ENCODE results near the gene HOXB4.

HOXB4 gene

DNA sequence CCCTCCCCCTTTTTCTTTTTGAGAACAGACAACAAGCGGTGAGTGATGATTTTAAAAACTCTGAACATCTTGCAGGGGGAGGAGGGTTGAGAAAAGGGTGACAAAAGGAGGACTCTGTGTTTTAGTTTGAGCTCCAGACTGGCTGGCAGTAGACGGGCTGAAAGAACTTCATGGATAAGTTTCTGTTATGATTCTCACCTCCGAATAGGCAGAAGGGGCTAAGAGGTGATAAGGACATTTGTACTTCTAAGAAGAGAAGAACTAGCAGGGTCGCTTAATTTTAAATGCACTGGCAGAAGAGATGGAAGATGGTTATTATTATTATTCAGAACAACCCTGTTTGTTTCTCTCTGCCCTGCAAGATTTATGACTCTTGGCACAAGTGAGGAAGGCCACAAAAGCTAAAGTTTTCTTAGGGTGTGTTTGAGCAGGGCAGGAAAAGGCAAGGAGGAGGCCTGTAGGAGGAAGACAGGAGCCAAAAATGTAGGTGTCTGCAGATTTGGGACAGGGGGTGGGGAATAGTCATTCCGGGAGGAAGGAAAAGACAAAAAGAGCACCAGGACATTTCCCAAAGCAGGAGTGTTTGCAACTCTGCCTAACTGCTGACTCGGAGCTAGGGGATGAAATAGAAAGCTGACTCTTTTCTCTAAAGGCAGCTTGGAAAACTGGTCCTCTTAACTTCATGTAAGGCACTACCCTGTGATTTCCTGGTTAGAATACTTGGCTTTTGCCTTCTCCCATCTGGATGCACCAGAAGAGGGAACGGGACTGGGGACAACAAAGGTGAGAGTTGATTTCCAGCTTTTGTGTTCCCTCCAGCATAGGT is 21.4 kb downstream of the HOXB4 start:
- TF ChIP-seq, protein P1, sequence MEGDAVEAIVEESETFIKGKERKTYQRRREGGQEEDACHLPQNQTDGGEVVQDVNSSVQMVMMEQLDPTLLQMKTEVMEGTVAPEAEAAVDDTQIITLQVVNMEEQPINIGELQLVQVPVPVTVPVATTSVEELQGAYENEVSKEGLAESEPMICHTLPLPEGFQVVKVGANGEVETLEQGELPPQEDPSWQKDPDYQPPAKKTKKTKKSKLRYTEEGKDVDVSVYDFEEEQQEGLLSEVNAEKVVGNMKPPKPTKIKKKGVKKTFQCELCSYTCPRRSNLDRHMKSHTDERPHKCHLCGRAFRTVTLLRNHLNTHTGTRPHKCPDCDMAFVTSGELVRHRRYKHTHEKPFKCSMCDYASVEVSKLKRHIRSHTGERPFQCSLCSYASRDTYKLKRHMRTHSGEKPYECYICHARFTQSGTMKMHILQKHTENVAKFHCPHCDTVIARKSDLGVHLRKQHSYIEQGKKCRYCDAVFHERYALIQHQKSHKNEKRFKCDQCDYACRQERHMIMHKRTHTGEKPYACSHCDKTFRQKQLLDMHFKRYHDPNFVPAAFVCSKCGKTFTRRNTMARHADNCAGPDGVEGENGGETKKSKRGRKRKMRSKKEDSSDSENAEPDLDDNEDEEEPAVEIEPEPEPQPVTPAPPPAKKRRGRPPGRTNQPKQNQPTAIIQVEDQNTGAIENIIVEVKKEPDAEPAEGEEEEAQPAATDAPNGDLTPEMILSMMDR (IDR thresholded peaks at IDR 0.05; ENCODE audit: insufficient read depth, low read length, poor library complexity, severe bottlenecking) = no peak
- no peak for DNase-seq (ENCODE audit: extremely low read depth, insufficient read length)
- no peaks in the 10 kb centered on the region for H3K36me3 ChIP-seq (ENCODE audit: control insufficient read depth, insufficient read depth, low read length)
- no peaks in the 10 kb centered on the region for H3K27me3 ChIP-seq (replicated peaks; ENCODE audit: control insufficient read depth, insufficient read depth, low read length)
- no peak overlapping the region for H3K4me3 ChIP-seq (replicated peaks; ENCODE audit: low read depth, low read length)

DNA sequence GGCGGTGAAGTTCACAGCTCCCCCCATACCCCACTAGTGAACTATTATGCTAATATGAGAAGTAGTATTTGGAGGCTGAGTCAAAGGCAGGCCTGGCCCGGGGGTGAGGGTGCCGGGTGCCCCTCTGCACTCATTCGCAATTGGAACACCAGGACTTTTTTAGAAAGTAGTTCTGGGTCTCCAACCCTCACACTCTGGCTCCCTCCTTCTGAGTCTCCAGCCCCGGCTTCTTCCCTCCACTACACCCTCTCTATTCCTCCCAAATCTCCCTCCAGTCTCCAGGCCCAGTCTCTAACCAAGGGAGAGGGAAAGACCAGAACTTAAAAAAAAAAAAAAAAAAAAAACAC is 21.9 kb downstream of the HOXB4 start:
- Histone ChIP-seq H3K36me3 (ENCODE audit: control insufficient read depth, insufficient read depth, low read length) (no peaks in the 10 kb centered on the region), H3K4me3 (replicated peaks; ENCODE audit: low read depth, low read length) (no peak overlapping the region), H3K27me3 (replicated peaks; ENCODE audit: control insufficient read depth, insufficient read depth, low read length) (no peaks in the 10 kb centered on the region)
- TF ChIP-seq, protein P1 (IDR thresholded peaks at IDR 0.05; ENCODE audit: insufficient read depth, low read length, poor library complexity, severe bottlenecking) = no peak
- no peak for DNase-seq (ENCODE audit: extremely low read depth, insufficient read length)

DNA sequence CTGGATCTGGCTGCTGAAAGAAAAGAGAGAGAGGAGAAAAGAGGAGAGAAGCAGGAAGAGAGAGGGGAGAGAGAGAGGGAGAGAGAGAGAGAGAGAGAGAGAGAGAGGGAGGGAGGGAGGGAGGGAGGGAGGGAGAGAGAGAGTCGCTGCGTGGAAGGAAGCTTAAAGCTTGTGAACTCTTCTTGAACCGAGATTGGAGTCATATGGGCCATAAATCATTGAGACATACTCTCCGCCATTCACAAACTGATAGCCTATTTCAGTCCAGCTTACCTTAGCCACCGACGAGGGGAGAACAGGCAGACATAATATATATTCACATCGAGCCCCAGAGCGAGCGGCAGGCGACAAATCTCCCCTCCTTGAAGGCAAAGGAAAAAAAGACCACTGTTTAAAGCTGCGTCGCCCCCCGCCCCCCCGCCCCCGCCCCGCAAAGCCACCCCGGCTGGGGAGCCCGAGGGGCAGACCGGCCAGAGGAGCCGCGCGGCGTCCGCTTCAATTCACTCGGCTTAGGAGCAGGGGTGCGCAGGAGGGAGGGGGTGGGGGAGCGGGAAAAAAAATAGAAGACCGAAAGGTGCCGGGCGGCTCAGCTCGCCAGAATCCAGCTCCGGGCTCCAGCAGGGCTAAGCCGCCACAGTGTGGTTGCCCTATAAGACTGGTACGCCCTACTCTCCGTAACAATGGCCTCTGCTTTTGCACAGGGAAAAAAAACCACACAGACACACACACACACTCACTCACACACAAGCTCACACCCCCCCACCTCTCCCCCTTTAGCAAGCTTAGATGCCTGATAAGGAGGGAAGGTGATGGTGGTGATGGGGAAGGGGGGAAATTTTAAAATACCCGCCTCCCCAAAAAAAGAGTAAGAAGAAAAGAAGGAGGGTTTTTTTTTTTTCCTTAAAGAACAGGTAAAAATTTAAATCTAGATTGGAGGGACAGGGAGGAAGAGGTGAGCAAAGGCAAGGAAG is 22.6 kb downstream of the HOXB4 start:
- no peak overlapping the region for H3K4me3 ChIP-seq (replicated peaks; ENCODE audit: low read depth, low read length)
- no peaks in the 10 kb centered on the region for H3K27me3 ChIP-seq (replicated peaks; ENCODE audit: control insufficient read depth, insufficient read depth, low read length)
- H3K36me3 ChIP-seq (ENCODE audit: control insufficient read depth, insufficient read depth, low read length) = no peaks in the 10 kb centered on the region

DNA sequence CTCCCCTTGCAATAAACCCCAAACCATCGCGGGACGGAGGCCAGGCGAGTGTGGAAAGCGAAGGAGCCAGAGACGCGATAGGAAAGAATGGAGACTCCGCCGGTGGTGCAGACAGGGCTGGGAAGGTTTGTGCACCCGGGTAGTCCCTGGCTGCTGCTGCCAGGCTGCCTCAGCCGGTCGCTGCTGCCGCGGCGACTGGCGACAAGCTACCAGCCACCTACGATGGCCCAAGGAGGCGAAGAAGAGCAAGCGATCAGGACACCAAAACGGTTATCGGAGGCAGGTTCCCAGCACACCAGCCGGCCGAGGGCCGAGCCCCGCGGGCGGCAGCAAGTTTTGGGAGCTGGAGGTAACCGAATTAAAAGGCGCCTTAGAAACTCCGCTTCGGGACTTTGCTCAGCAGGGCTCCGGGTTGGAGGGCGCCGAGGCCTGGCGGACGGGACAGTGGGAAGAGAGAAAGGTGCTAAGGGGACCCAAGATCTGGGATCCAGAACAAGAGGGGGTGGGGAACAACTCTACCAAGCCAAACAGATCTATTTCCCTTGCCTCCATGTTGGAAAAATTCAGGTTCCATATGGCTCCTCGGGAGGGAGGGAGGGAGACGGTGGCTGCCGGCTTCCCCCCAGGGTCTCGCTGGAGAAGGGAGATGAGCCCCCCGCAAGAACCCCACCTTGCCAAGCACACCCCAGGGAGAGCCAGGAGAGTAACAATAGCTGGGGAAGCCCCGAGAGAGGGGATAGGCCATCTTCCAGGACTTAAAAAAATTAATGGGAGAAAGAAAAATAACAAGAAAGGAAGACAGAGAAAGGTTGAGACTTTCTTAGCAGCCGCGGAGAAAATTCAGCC is 23.5 kb downstream of the HOXB4 start:
- TF ChIP-seq, protein P1 (IDR thresholded peaks at IDR 0.05; ENCODE audit: insufficient read depth, low read length, poor library complexity, severe bottlenecking) = no peak
- H3K36me3 ChIP-seq (ENCODE audit: control insufficient read depth, insufficient read depth, low read length) = no peaks in the 10 kb centered on the region
- no peaks in the 10 kb centered on the region for H3K27me3 ChIP-seq (replicated peaks; ENCODE audit: control insufficient read depth, insufficient read depth, low read length)
- DNase-seq (ENCODE audit: extremely low read depth, insufficient read length) = no peak
- no peak overlapping the region for H3K4me3 ChIP-seq (replicated peaks; ENCODE audit: low read depth, low read length)

More for the DNA sequence above, 22.6 kb downstream of the HOXB4 start:
- DNase-seq (ENCODE audit: extremely low read depth, insufficient read length) = no peak
- TF ChIP-seq, protein P1 (IDR thresholded peaks at IDR 0.05; ENCODE audit: insufficient read depth, low read length, poor library complexity, severe bottlenecking) = no peak

DNA sequence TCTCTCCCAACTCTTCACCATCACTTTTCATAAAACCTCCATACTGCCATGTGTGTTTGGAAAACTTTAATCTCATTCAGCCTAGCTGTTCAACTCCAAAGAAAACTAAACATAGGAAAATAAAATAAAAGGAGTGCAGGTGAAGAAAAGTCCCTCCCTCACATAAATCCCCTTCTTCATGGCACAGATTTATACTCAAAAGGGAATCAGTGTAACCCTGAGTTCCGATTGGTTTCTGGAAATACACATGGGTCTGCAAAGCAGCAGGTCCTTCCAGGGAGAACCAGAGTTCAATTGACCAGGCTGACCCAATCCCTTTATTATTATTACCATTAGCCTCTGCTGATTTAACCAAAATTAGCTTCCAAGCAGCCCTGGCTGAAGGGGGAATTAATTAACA is 24.3 kb downstream of the HOXB4 start:
- TF ChIP-seq, protein P1 (IDR thresholded peaks at IDR 0.05; ENCODE audit: insufficient read depth, low read length, poor library complexity, severe bottlenecking) = no peak
- Histone ChIP-seq H3K27me3 (replicated peaks; ENCODE audit: control insufficient read depth, insufficient read depth, low read length) (no peaks in the 10 kb centered on the region), H3K4me3 (replicated peaks; ENCODE audit: low read depth, low read length) (no peak overlapping the region)

More for the DNA sequence above, 24.3 kb downstream of the HOXB4 start:
- H3K36me3 ChIP-seq (ENCODE audit: control insufficient read depth, insufficient read depth, low read length) = no peaks in the 10 kb centered on the region
- DNase-seq (ENCODE audit: extremely low read depth, insufficient read length) = no peak
